ENCODE results near the gene USP7. TPM values are rescaled to one million over a fixed set of nuclear protein-coding genes. Genes with fewer than 3 reads are reported as not detected.

USP7 gene
- polyA plus RNA-seq, 1 donor (not counting 4 experiments of a cell fraction or from before 2014, with no cell fraction given), result 63.4 TPM

Other genes with a start within 250 kb of the USP7 start
- 7.8 to 9.8 TPM (median 8.1 TPM) in 3 replicates for gene TMEM186, start 166.3 kb downstream of the USP7 start, polyA plus RNA-seq
- gene PMM2, start 166.1 kb downstream of the USP7 start, polyA plus RNA-seq, result 30.2 to 48.6 TPM (median 38.6 TPM) in 3 replicates
- gene CARHSP1, start 94.9 kb downstream of the USP7 start, polyA plus RNA-seq, result 61.9 to 90.8 TPM (median 88.4 TPM) in 3 replicates
- gene LITAFD, start 81.6 kb downstream of the USP7 start, polyA plus RNA-seq, result not detected in 3 replicates
- gene HAPSTR1, start 127.7 kb upstream of the USP7 start, polyA plus RNA-seq, result 34.0 to 46.5 TPM (median 36.7 TPM) in 3 replicates